HG03060 (cell line): ENCODE measurements around the gene PCSK5.
"Not testable (repeated sequence)": the region's sequence is repeated elsewhere in the genome, so short reads cannot be mapped to it uniquely, and the experiment has no call there.

ENCODE experiments used
- ATAC-seq: cut with Tn5 transposase; IDR thresholded peaks from one replicate; pipeline ENCODE4 v1.9.1; 2021; ENCODE audit warnings: low read depth, moderate number of reproducible peaks; ENCODE audit not compliant: unreplicated experiment

PCSK5 gene

GRCh38 chr9:75960551-75960950 lies 70.1 kb downstream of the PCSK5 start:
- ATAC-seq, result no peak

- ATAC-seq, result no peak
Measured at GRCh38 chr9:75962013-75962661, 71.7 kb downstream of the PCSK5 start.

- ATAC-seq, result no peak
Measured at GRCh38 chr9:75962662-75963036, 72.2 kb downstream of the PCSK5 start.

GRCh38 chr9:75963321-75963720 lies 72.8 kb downstream of the PCSK5 start:
- ATAC-seq, result not testable (repeated sequence)

GRCh38 chr9:75964427-75964826 lies 74.0 kb downstream of the PCSK5 start:
- ATAC-seq, result no peak

GRCh38 chr9:75965231-75965630 lies 74.8 kb downstream of the PCSK5 start:
- no peak for ATAC-seq

GRCh38 chr9:75967556-75967955 lies 77.1 kb downstream of the PCSK5 start:
- ATAC-seq, result no peak

- no peak for ATAC-seq
Measured at GRCh38 chr9:75974016-75974766, 83.7 kb downstream of the PCSK5 start.

- ATAC-seq, result no peak
Measured at GRCh38 chr9:75975071-75975470, 84.6 kb downstream of the PCSK5 start.

- no peak for ATAC-seq
Measured at GRCh38 chr9:75976549-75976948, 86.1 kb downstream of the PCSK5 start.

- ATAC-seq, result no peak
Measured at GRCh38 chr9:75979362-75979761, 88.9 kb downstream of the PCSK5 start.

GRCh38 chr9:75983319-75984045 lies 93.0 kb downstream of the PCSK5 start:
- ATAC-seq, result no peak

GRCh38 chr9:75985515-75985914 lies 95.0 kb downstream of the PCSK5 start:
- no peak for ATAC-seq

GRCh38 chr9:75988663-75989062 lies 98.2 kb downstream of the PCSK5 start:
- no peak for ATAC-seq

GRCh38 chr9:75990156-75990555 lies 99.7 kb downstream of the PCSK5 start:
- ATAC-seq, result no peak

- no peak for ATAC-seq
Measured at GRCh38 chr9:75990576-75991304, 100.3 kb downstream of the PCSK5 start.

- ATAC-seq, result no peak
Measured at GRCh38 chr9:75992482-75993206, 102.2 kb downstream of the PCSK5 start.

- no peak for ATAC-seq
Measured at GRCh38 chr9:75993434-75993833, 103.0 kb downstream of the PCSK5 start.

GRCh38 chr9:75995066-75995465 lies 104.6 kb downstream of the PCSK5 start:
- no peak for ATAC-seq

GRCh38 chr9:75996726-75997125 lies 106.3 kb downstream of the PCSK5 start:
- ATAC-seq, result no peak
